ENCODE data around the gene KIF26B. TPM values are rescaled to one million over a fixed set of nuclear protein-coding genes. Genes with fewer than 3 reads are reported as not detected.

The KIF26B gene
- total and polyA plus RNA-seq, 10 of the 15 experiments (the other 5 are each of a cell fraction or from before 2014, with no cell fraction given) = 0.35 to 11.6 (median 2.2) TPM

- TF ChIP-seq, protein P1, sequence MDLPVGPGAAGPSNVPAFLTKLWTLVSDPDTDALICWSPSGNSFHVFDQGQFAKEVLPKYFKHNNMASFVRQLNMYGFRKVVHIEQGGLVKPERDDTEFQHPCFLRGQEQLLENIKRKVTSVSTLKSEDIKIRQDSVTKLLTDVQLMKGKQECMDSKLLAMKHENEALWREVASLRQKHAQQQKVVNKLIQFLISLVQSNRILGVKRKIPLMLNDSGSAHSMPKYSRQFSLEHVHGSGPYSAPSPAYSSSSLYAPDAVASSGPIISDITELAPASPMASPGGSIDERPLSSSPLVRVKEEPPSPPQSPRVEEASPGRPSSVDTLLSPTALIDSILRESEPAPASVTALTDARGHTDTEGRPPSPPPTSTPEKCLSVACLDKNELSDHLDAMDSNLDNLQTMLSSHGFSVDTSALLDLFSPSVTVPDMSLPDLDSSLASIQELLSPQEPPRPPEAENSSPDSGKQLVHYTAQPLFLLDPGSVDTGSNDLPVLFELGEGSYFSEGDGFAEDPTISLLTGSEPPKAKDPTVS (IDR thresholded peaks at IDR 0.05; ENCODE audit: low read depth, low read length) = no peak
- no peak for TF ChIP-seq ATF2 (IDR thresholded peaks at IDR 0.05; ENCODE audit: low read length)
- TF ChIP-seq CHD2 (IDR thresholded peaks at IDR 0.05; ENCODE audit: borderline replicate concordance, low read depth, low read length) = no peak
- no peak for TF ChIP-seq BCL11A (IDR thresholded peaks at IDR 0.05; ENCODE audit: low read depth, low read length)
- TF ChIP-seq CBX3 (IDR thresholded peaks at IDR 0.05; ENCODE audit: borderline replicate concordance, low read depth) = no peak
- no peak for TF ChIP-seq NKRF (conservative IDR thresholded peaks at IDR 0.05)
- no peak for TF ChIP-seq PML (IDR thresholded peaks at IDR 0.05; ENCODE audit: low read length)
- TF ChIP-seq ZNF207 (IDR thresholded peaks at IDR 0.05; ENCODE audit: borderline replicate concordance) = no peak
- no peak for TF ChIP-seq RELA (IDR thresholded peaks at IDR 0.05; ENCODE audit: borderline replicate concordance, partially characterized antibody)
Observed at GRCh38 chr1:245197121-245197520, 42.3 kb downstream of the KIF26B start (continued).
